GM18517 (cell line): ENCODE results near the gene AMIGO3.
A peak's percentile ranks its signal among the peaks of the same experiment; 100 is the strongest.
"Not testable (repeated sequence)": the region's sequence is repeated elsewhere in the genome, so short reads cannot be mapped to it uniquely, and the experiment has no call there.

ENCODE experiments used
- ATAC-seq: cut with Tn5 transposase; IDR thresholded peaks from one replicate; pipeline ENCODE4 v1.9.1; 2021; ENCODE audit warnings: mild to moderate bottlenecking, moderate library complexity; ENCODE audit not compliant: unreplicated experiment

The AMIGO3 gene, protein sequence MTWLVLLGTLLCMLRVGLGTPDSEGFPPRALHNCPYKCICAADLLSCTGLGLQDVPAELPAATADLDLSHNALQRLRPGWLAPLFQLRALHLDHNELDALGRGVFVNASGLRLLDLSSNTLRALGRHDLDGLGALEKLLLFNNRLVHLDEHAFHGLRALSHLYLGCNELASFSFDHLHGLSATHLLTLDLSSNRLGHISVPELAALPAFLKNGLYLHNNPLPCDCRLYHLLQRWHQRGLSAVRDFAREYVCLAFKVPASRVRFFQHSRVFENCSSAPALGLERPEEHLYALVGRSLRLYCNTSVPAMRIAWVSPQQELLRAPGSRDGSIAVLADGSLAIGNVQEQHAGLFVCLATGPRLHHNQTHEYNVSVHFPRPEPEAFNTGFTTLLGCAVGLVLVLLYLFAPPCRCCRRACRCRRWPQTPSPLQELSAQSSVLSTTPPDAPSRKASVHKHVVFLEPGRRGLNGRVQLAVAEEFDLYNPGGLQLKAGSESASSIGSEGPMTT

DNA sequence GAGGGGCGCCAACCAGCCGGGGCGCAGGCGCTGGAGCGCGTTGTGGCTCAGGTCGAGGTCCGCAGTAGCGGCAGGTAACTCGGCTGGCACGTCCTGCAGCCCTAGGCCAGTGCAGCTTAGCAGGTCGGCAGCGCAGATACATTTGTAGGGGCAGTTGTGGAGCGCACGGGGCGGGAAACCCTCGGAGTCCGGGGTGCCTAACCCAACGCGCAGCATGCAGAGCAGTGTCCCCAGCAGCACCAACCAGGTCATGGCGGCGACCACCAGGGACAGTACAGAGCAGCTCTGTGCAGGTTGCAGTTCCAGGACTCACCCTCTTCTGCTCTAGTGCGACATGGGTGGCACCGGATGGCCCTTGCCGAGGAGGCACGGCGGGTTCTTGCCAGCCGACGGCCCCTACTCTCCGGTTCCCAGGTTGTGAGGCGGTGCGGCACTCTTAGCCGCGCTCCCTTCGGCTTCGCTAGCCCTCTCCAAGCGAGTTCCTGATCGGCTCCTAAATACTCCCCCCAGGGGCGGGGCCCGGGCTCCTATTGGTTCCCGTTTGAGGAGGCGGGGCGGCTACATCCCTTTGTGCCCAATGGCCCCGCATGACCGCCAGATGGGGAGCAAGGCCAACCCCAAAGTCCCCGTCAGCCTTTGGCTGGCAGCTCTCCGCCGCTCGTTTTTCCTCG is at the start of gene AMIGO3:
AMIGO3 (minus strand) TSS at position 471 of the 671 bp plus-strand sequence; CDS start at position 252, 219 bp downstream.
- ATAC-seq = peak; percentile 51

DNA sequence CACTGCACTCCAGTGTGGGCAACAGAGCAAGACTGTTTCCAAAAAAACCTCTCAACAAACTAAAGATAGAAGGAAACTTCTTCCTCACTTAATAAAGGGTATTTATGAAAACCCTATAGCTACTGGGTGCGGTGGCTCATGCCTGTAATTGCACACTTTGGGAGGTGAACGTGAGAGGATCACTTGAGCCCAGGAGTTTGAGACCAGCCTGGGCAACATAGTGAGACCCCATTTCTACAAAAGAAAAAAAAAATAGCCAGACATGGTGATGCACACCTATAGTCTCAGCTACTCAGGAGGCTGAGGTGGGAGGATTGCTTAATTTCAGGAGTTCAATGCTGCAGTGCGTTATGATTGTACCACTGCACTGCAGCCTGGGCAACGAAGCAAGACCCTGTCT is 44.5 kb upstream of the AMIGO3 start:
- no peak for ATAC-seq

- no peak for ATAC-seq
Observed at GRCh38 chr3:49761661-49762060, 42.2 kb upstream of the AMIGO3 start.

GRCh38 chr3:49759226-49759625 is 39.7 kb upstream of the AMIGO3 start:
- ATAC-seq = no peak

- no peak for ATAC-seq
Observed at GRCh38 chr3:49757197-49757596, 37.7 kb upstream of the AMIGO3 start.

GRCh38 chr3:49756036-49756435 is 36.6 kb upstream of the AMIGO3 start:
- ATAC-seq = no peak

DNA sequence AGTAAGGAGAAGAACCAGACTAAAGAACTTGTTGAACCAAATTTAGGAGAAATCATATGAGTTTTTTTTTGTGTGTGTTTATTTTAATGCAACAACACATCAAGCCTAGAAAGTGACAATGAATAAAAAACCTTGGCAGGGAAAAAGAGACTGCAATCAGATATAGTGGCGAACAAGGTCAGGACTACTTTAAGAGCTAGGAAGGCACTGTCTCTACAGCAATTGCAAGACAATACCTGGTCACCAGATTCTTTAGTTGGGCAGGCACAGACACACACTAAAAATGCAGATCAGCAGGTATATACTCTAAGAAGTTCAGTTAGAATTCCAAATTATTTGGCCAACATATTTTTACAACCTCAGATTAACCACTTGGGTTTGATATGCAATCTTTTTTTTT is 35.1 kb upstream of the AMIGO3 start:
- no peak for ATAC-seq

- ATAC-seq = no peak
Observed at GRCh38 chr3:49751501-49751900, 32.0 kb upstream of the AMIGO3 start.

GRCh38 chr3:49750056-49750455 is 30.6 kb upstream of the AMIGO3 start:
- ATAC-seq = no peak

DNA sequence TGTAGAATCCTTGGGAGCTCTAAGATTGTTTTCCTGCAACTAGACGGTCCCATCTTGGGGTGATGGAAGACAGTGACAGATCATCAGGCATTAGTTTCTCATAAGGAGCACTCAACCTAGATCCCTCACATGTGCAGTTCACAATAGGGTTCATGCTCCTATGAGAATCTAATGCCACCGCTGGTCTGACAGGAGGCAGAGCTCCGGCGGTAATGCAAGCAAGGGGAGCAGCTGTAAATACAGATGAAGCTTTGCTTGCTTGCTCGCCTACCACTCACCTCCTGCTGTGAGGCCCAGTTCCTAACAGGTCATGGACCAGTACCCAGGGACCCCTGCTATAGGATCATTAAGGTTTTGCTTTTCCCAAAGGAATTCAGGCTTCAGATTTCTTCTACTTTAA is 29.4 kb upstream of the AMIGO3 start:
- not testable (repeated sequence) for ATAC-seq

- ATAC-seq = no peak
Observed at GRCh38 chr3:49747792-49748480, 28.5 kb upstream of the AMIGO3 start.

DNA sequence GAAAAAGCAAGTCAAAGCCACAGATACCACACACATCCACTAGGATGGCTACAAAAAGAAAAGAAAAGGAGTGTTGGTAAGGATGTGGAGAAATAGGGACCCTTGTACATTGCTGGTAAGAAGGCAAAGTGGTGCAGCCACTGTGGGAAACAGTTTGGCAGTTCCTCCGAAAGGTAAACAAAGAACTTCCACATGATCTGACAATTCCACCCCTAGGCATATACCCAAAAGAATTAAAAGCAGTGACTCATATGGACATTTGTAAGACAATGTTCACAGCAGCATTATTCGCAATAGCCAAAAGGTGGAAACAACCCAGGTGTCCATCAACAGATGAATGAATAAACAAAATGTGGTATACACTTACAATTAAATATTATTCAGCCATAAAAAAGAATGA is 26.5 kb upstream of the AMIGO3 start:
- no peak for ATAC-seq

DNA sequence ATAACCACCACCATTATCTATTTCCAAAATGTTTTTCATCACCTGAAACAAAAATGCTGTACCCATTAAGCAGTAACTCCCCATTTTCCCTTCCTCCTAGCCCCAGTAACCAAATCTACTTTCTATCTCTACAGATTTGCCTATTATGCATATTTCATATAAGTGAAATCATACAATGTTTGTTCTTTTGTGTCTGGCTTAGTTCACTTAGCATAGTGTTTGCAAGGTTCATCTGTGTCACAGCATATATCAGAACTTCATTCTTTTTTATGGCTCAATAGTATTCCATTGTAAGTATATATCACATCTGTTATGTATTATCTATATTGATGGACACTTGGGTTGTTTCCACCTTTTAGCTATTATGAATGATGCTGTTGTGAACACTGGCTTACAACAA is 20.9 kb upstream of the AMIGO3 start:
- ATAC-seq = no peak

- ATAC-seq = no peak
Observed at GRCh38 chr3:49738067-49738713, 18.7 kb upstream of the AMIGO3 start.

GRCh38 chr3:49734752-49735151 is 15.3 kb upstream of the AMIGO3 start:
- no peak for ATAC-seq

DNA sequence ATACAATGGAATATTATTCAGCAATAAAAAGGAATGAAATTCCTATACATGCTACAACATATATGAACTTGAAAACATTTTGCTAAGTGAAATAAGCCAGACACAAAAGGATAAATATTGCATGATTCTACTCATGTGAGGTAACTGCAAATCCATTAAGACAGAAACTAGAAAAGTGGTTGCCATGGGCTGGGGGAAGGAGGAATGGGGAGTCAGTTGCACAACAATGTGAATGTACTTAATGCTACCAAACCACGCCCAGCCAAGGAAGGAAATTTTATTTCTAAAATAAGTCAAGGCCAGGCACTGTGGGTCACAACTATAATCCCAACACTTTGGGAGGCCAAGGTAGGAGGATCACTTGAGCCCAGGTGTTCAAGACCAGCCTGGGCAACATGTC is 14.1 kb upstream of the AMIGO3 start:
- ATAC-seq = no peak

DNA sequence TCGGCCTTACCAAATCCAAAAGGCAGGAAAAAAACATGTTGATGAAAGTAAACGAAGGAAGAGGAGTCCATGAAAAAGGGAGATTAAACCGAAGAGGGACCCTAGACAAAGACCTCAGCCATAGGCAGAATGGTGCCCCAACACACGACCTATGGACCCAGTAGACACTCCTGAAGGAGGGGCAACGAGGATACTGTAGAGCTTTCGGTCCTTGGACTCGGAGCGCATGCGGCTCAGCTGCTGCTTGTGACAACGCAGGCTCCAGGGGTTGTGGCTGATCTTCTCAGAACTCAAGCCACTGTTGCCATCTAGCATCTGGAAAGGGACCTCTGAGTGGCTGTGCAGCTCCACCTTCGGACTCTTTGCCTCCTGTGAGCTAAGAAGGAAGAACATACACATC is 13.1 kb upstream of the AMIGO3 start:
- ATAC-seq = no peak

- no peak for ATAC-seq
Observed at GRCh38 chr3:49729966-49730609, 10.6 kb upstream of the AMIGO3 start.

DNA sequence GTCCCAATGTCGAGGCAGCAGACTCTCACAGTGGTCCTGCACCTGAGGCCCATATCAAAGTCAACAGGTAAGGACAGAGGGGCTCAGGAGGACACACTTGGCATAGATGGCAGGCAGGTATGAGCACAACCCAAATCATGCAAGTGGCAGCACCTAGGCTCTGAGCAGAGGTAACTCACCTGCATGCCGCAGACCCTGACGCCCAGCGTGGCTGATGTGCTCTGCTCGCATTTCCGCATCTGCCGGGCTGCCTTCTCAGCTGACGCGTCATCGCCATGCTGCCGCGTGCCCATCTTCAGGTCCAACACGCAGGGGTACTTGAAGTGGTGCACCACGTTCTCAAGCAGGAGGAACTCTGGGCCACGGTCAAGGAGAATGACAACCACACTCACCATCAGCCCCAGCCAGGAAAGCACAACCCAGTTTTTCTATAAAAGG is 8.5 kb upstream of the AMIGO3 start:
- ATAC-seq = no peak

- no peak for ATAC-seq
Observed at GRCh38 chr3:49727154-49727923, 7.9 kb upstream of the AMIGO3 start.
